NT2/D1 (cell line): ENCODE results near the gene ZNF486.
"Not testable (repeated sequence)": the region's sequence is repeated elsewhere in the genome, so short reads cannot be mapped to it uniquely, and the experiment has no call there.

Source experiments
- DNase-seq: peaks from one replicate; pipeline ENCODE4 v3.0.0-alpha.2; 2011; ENCODE audit warnings: low read depth, low spot score
- H3K27me3 ChIP-seq: 2 replicates; pipeline ENCODE4 v1.6.0; 2011; ENCODE audit warnings: mild to moderate bottlenecking; ENCODE audit not compliant: insufficient read length, insufficient read depth
- H3K36me3 ChIP-seq: 2 replicates; pipeline ENCODE4 v1.6.1; 2011; ENCODE audit warnings: mild to moderate bottlenecking, low read length, mixed read lengths; ENCODE audit not compliant: insufficient read depth, insufficient read length
- H3K4me1 ChIP-seq: 2 replicates; pipeline ENCODE4 v1.5.1; 2011; ENCODE audit not compliant: insufficient read depth, insufficient read length
- H3K4me3 ChIP-seq: 2 replicates; pipeline ENCODE4 v1.5.1; 2011; ENCODE audit warnings: low read depth; ENCODE audit not compliant: insufficient read length
- H3K9ac ChIP-seq: 2 replicates; pipeline ENCODE4 v1.6.0; 2011; ENCODE audit warnings: low read depth; ENCODE audit not compliant: insufficient read length
- H3K9me3 ChIP-seq: 2 replicates; pipeline ENCODE4 v1.5.1; 2011; ENCODE audit warnings: mild to moderate bottlenecking, low read length; ENCODE audit not compliant: insufficient read depth
- SUZ12 ChIP-seq: IDR thresholded peaks from 2 replicates; pipeline ENCODE4 v1.6.1; 2011; ENCODE audit not compliant: insufficient read length, insufficient read depth; ENCODE audit errors: extremely low read depth
- YY1 ChIP-seq: IDR thresholded peaks from 2 replicates; pipeline ENCODE4 v1.6.1; 2011; ENCODE audit not compliant: insufficient read length, insufficient read depth
- ZNF274 ChIP-seq: IDR thresholded peaks from 2 replicates; pipeline ENCODE4 v1.6.1; 2011; ENCODE audit warnings: mild to moderate bottlenecking, low read depth, low read length

Gene ZNF486

GRCh38 chr19:20154636-20155035, 12.4 kb upstream of the ZNF486 start:
- DNase-seq: no peak
- Histone ChIP-seq H3K27me3 (no peaks in the 10 kb centered on the region), H3K9me3 (peaks cover 9% of the 10 kb centered on the region; the same call in 1 of the 2 replicates), H3K36me3 (no peaks in the 10 kb centered on the region), H3K9ac (no peak overlapping the region), H3K4me1 (peaks cover 4% of the 10 kb centered on the region), H3K4me3 (no peak overlapping the region)
- TF ChIP-seq SUZ12 (no peak), ZNF274 (no peak), YY1 (no peak)

GRCh38 chr19:20162821-20163220, 4.2 kb upstream of the ZNF486 start:
- DNase-seq: no peak
- peaks cover 4% of the 10 kb centered on the region; the same call in 1 of the 2 replicates for H3K9me3 ChIP-seq
- H3K36me3 ChIP-seq: no peaks in the 10 kb centered on the region
- no peak overlapping the region for H3K4me3 ChIP-seq
- H3K27me3 ChIP-seq: no peaks in the 10 kb centered on the region
- TF ChIP-seq SUZ12 (no peak), YY1 (no peak), ZNF274 (no peak)
- H3K4me1 ChIP-seq: peaks cover 3% of the 10 kb centered on the region
- H3K9ac ChIP-seq: no peak overlapping the region

- no peak overlapping the region for H3K9ac ChIP-seq
- TF ChIP-seq YY1 (no peak), ZNF274 (no peak), SUZ12 (no peak)
- peaks cover 9% of the 10 kb centered on the region for H3K9me3 ChIP-seq
- peaks cover 3% of the 10 kb centered on the region for H3K4me1 ChIP-seq
- H3K36me3 ChIP-seq: peaks cover 5% of the 10 kb centered on the region
- DNase-seq: no peak
- H3K4me3 ChIP-seq: no peak overlapping the region
- H3K27me3 ChIP-seq: no peaks in the 10 kb centered on the region
These were observed 2.6 kb upstream of the ZNF486 start for GRCh38 chr19:20164456-20164855.

- no peak for DNase-seq
- no peak for TF ChIP-seq YY1
- no peak for TF ChIP-seq ZNF274
- no peak for TF ChIP-seq SUZ12
- no peak overlapping the region for H3K4me3 ChIP-seq
- no peak overlapping the region for H3K9ac ChIP-seq
- H3K4me1 ChIP-seq: peaks cover 3% of the 10 kb centered on the region
- peaks cover 15% of the 10 kb centered on the region for H3K9me3 ChIP-seq
- peaks cover 15% of the 10 kb centered on the region for H3K36me3 ChIP-seq
- H3K27me3 ChIP-seq: no peaks in the 10 kb centered on the region
These were observed 932 bp upstream of the ZNF486 start for GRCh38 chr19:20165971-20166592.

DNA sequence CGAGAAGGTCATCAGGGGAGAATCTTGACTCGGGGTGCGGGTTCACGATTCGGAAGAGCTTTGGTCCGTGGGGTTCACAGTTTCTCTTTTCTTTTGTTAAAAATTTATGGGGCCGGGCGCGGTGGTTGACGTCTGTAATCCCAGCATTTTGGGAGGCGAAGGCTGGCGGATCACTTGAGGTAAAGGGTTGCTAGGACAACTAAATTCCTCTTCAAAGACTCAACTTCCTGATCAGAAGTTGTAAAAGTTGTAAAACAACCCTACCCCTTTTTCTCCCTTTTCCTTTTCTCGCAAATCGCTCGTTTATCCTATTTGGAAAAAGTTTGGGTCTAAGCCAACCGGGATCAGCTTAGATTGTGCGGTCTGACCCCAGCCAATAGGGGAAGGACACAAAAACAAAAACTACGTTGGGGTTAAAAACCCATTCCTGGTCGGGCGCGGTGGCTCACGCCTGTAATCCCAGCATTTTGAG, 673 bp downstream of the ZNF486 start:
- H3K4me3 ChIP-seq: peak overlapping the region; percentile 83
- H3K36me3 ChIP-seq: peaks cover 30% of the 10 kb centered on the region
- TF ChIP-seq ZNF274 (no peak), YY1 (no peak), SUZ12 (no peak)
- H3K27me3 ChIP-seq: no peaks in the 10 kb centered on the region
- no peak for DNase-seq
- H3K9me3 ChIP-seq: peaks cover 16% of the 10 kb centered on the region
- H3K9ac ChIP-seq: peak overlapping the region; percentile 93
- peaks cover 3% of the 10 kb centered on the region for H3K4me1 ChIP-seq

GRCh38 chr19:20171285-20171684, 4.3 kb downstream of the ZNF486 start:
- no peak for TF ChIP-seq ZNF274
- no peak for TF ChIP-seq SUZ12
- no peak for TF ChIP-seq YY1
- Histone ChIP-seq H3K27me3 (no peaks in the 10 kb centered on the region), H3K9me3 (peaks cover 39% of the 10 kb centered on the region), H3K36me3 (peaks cover 44% of the 10 kb centered on the region), H3K4me1 (no peaks in the 10 kb centered on the region), H3K9ac (no peak overlapping the region), H3K4me3 (no peak overlapping the region)
- DNase-seq: no peak

GRCh38 chr19:20175848-20176247, 8.8 kb downstream of the ZNF486 start:
- not testable (repeated sequence) for H3K27me3 ChIP-seq, DNase-seq, H3K4me3 ChIP-seq, H3K4me1 ChIP-seq, H3K9ac ChIP-seq
- H3K36me3 ChIP-seq: peaks cover 40% of the 10 kb centered on the region
- H3K9me3 ChIP-seq: peaks cover 39% of the 10 kb centered on the region

DNA sequence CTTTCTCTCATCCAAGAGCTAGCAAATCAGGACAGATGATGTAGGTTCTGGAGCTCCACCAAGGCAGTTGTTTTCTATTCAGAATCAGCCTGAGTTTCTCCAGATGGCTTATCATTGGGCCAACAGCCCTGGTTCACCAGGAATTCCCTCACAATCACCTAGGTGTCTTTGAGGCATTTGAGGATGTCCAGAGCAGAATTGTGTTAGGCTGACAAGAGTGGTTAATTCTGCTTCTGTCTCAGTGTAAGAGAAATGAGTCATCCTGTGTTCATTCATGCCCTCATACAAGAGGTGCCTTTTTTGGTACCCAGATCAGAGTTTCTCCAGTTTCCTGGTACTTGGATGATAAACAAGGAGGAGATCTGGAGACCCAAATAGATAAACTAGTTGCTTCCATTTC, 12.9 kb downstream of the ZNF486 start:
- not testable (repeated sequence) for DNase-seq, H3K4me3 ChIP-seq, H3K27me3 ChIP-seq, H3K9ac ChIP-seq, H3K4me1 ChIP-seq
- peaks cover 11% of the 10 kb centered on the region for H3K36me3 ChIP-seq
- H3K9me3 ChIP-seq: peaks cover 15% of the 10 kb centered on the region
